ENCODE data around the gene LTBP1.
"Not testable (repeated sequence)": the region's sequence is repeated elsewhere in the genome, so short reads cannot be mapped to it uniquely, and the experiment has no call there.

The LTBP1 gene

DNA sequence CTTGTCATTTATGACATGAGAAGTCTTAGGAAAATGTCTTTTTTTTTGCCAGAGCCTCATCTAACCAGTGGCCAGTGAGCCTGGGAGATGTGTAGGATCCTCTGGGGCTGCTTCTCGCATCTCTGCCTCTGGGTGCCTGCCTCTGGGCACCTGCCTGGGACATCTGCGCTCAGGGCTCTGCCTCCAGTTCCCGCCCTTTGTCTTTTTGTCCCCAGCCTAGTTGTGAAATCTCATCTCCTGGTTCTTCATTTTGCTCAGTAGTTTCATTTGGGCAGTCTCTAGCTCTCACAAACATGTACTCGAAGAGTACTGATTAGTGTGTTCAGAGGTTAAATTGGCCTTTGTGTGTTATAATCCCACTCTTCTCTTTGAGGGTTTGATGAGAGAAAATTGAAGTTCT, 92.0 kb downstream of the LTBP1 start:
- DNase-seq (ENCODE audit: low read depth) = no peak

GRCh38 chr2:33040541-33040940, 93.8 kb downstream of the LTBP1 start:
- DNase-seq (ENCODE audit: low read depth) = no peak

DNA sequence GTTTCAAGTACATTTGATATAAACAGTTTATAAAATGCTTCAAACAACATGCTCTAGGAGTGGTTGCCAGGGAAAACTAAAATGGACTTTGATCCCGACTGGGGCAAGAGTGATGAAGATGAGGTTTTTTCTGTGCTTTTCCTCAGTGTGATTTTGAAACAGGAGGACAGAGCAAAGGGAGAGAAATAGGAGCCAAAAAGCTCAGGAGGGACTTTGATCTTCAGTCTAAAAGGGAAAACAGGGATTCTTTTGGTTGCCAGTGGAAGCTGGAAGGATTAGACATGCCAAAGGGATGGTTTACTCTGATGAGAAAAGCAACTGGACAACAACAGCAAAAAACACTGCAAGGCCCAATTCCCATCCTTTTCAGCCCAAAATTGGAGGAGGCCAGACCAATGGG, 95.5 kb downstream of the LTBP1 start:
- DNase-seq (ENCODE audit: low read depth) = no peak

DNA sequence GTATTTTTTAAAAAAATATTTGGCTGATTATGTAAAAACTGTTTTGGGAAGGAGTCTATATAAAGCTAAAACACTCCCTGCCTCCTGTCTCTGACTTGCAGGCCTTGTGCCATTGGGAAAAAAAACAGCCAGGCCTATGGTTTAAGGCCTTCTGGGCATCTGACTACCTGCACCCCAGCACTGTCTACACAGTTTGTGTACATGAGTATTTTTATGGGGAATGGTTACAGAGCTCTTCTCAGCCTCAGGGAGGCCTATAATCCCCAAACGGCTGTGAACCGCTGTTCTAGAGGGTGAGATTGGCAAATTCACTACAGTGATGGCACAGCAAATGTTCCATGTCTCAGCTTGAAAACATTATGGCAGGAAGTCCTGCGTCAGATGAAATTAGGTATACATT, 96.1 kb downstream of the LTBP1 start:
- DNase-seq (ENCODE audit: low read depth) = no peak

DNA sequence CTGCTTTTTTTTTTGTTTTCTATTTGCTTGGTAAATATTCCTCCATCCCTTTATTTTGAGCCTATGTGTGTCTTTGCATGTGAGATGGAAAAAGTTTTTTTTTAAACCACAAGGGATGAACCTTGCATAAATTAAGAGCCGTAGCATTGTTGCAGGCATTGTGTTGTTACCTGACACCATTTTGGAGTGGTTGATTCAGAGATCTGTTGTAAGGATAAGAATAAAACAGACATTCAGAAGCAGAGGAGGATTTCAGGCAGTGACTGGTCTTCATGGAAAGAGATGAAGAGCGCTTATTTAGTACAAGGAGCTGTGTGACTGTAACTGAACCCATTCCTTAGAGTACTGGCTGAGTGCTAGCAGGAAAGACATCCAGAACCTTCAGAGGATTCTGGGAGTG, 101.2 kb downstream of the LTBP1 start:
- DNase-seq (ENCODE audit: low read depth) = no peak

GRCh38 chr2:33051586-33052360, 105.0 kb downstream of the LTBP1 start:
- DNase-seq (ENCODE audit: low read depth) = no peak

DNA sequence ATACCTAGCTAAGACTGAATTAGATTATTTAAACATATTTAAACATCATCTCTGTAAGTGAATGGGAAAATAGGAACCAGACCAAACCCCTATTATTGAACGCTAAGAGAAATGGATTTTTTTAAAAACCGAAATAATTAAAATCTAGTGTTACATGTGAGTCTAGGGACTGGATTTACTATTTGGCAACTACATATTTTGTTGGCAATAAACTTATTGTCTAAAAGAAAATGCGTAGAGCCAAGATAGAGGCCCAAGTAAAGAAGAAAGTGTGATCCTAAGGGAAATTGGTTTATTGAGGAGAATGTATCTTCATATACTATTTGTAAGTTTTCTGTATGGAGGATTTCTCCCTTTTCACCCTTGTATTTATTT, 105.6 kb downstream of the LTBP1 start:
- DNase-seq (ENCODE audit: low read depth) = no peak

- DNase-seq (ENCODE audit: low read depth) = not testable (repeated sequence)
Observed at GRCh38 chr2:33052795-33053194, 106.0 kb downstream of the LTBP1 start.

GRCh38 chr2:33056170-33056569, 109.4 kb downstream of the LTBP1 start:
- no peak for DNase-seq (ENCODE audit: low read depth)

- not testable (repeated sequence) for DNase-seq (ENCODE audit: low read depth)
Observed at GRCh38 chr2:33057307-33058028, 110.7 kb downstream of the LTBP1 start.

GRCh38 chr2:33058716-33059470, 112.1 kb downstream of the LTBP1 start:
- no peak for DNase-seq (ENCODE audit: low read depth)

DNA sequence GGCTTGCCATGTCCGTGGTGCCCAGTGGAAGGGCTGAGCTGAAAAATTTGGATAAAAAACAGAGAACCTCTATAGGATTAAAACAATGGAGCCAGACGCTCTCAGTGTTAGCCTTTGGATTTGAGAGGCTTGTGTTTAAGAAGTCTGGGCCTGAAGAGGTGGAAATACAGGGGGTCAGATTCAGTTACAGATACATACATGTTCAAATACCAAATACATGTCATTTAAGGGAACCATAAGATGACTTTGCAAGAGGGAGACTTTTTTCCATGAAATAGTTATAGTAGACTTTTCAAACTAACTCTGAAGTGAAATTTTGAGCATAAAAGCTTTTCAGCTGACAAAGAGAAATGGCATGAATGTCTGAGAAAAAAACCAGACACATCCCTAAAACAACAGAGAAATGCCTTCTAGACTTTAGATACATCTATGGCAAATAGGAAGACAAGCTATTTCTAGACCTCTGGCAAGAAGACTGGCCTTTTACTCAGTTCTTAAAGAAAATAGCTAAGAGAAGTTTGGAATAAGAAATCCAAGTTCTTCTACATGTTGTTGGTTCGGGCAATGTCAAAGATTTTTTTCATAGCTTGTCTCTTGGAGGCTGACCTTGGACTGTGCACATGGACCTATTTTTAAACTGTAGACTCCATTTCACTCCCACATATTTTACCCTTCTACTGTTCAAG, 112.9 kb downstream of the LTBP1 start:
- DNase-seq (ENCODE audit: low read depth) = no peak

GRCh38 chr2:33060405-33060804, 113.7 kb downstream of the LTBP1 start:
- DNase-seq (ENCODE audit: low read depth) = no peak

DNA sequence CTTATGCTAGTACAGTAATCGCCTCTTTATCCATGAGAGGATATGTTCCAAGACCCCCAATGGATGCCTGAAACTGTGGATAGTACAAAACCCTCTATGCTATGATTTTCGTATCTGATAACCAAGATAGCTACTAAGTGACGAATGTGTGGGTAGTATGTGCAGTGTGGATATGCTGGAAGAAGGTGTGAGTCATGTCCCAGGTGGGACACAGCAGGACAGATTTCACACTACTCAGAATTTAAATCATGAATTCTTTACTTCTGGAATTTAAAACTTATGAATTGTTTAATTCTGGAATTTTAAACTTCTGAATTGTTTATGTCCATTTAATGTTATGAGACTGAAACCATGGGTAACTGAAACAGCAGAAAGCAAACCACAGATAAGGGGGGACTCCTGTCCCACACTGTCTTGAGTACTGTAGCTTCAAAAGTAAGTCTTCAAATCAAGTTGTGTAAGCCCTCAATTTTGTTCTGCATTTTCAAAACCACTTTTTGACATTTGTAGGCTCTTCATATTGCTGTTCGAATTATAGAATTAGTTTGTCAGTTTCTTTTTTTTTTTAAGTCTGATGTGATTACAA, 116.0 kb downstream of the LTBP1 start:
- no peak for DNase-seq (ENCODE audit: low read depth)

DNA sequence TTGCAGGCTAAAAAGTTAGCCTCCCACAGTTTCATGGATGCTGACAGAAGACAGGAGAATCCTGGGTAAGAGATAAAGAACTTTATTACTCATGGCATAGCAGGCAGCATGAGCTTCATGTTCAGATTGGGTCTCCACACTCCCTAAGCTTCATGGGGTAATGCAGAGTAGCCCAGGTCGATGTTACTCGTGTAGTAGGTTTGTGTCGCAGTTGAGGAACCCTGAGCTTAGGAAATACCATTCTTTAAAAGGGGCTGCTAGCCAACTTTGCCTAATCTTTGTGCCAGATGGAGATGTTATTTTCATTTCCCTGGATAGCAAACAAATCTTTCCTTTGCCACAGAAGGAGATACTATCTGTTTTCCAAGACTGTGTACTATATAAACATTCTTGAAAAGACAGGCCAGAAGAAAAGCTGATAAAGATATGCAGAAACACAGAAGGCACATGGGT, 117.6 kb downstream of the LTBP1 start:
- DNase-seq (ENCODE audit: low read depth) = no peak

DNA sequence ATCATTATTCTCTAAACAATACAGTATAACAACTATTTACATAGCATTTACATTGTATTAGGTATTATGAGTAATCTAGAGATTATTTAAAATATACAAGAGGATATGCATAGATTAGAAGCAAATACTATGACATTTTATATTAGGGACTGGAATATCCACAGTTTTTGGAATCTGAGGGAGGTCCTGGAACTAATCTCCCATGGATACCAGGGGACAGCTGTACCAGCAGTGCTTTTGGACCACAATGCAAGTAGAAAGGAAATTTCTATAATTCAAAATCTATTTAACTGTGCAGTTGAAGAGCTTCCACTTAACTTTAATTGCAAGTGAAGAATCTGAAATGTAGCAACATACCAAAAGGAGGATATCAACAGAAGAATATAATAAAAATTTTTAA, 120.8 kb downstream of the LTBP1 start:
- no peak for DNase-seq (ENCODE audit: low read depth)

DNA sequence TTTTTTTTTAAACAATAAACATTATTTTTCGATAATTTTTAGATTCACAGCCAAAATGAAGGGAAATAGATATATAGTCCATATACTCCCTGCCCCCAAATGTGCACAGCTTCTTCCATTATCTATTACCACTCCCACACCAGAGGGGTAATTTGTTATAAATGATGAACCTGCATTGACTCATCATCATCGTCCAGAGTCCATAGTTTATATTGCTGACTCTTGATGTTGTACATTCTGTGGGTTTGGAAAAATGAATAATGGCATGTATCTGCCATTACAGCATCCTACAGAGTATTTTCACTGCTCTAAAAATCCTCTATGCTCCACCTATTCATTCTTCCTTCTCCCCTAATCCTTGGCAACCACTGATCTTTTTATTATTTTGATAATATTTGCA, 121.5 kb downstream of the LTBP1 start:
- no peak for DNase-seq (ENCODE audit: low read depth)

DNA sequence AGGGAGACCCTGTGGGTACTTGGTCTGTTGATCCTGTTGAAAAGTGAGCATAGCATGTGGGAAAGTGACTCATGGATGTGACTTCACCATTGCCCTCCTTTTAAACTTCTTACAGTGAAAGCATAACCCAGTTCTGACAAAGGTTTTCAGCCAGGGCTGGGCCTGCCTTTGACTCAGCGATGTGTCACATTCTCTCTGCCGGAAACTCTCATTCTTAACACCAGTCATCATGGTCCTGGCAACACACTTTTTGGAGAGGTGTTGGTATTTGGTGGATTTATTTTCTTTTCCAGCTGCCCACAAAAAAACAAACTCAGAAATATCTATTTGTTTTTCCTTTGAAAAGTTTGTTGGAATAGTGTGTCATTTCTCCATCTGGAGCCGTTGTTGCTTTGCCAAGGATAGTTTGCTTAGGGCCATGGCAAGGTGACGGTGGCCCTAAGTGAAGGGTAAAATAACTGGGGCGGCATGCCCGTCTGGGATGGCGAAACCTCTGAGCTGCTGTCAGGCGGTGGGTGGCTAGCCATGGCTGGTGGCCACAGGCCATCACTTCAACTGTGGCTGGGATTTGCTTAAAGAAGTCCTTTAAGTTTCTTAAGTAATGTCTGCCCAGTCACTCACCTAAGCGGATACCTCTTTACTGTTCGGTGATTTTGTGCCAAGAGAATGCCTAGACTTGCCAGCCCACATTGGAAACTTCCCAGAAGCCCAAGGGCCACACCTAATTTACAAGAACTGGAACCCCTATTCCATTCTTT, 123.3 kb downstream of the LTBP1 start:
- DNase-seq (ENCODE audit: low read depth) = no peak

- no peak for DNase-seq (ENCODE audit: low read depth)
Observed at GRCh38 chr2:33071591-33071990, 124.8 kb downstream of the LTBP1 start.

DNA sequence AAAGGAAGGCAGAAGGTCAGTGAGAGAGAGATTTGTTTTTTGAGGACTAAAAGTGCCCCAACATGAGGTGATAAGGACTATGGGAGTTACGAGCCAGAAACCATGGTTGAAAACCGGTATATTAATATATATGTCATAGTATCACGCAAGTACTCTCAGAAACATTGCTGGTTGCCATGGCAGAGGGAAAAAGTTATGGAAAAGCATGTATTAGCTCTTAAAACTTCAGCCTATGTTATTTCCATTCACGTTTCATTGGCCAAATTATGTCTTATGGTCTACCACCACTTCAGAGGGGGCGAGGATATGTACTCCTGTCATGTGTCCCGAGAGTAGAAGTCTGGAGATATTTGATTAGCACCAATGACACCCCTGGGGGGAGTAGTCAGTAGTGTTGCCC, 125.9 kb downstream of the LTBP1 start:
- no peak for DNase-seq (ENCODE audit: low read depth)

GRCh38 chr2:33073018-33073417, 126.3 kb downstream of the LTBP1 start:
- DNase-seq (ENCODE audit: low read depth) = no peak

Data from T follicular helper cell (primary cell).